OCI-LY7 (cell line): ENCODE measurements around the gene PRKRA.

Experiments
- CTCF ChIP-seq: fragments of 200-600 bp; sonication (generic); conservative IDR thresholded peaks from 2 replicates; pipeline ENCODE4 v1.5.1; 2014; ENCODE audit warnings: mild to moderate bottlenecking, antibody characterized with exemption, low read length, moderate library complexity, mixed read lengths
- EZH2phosphoT487 ChIP-seq: fragments of 200-600 bp; sonication (generic); IDR thresholded peaks from 2 replicates; pipeline ENCODE4 v1.6.1; 2018; ENCODE audit warnings: low read depth, borderline replicate concordance, mild to moderate bottlenecking, mixed run types, antibody characterized with exemption, low read length, moderate library complexity, mixed read lengths

- TF ChIP-seq EZH2phosphoT487 = no peak
- TF ChIP-seq CTCF = no peak
Observed at GRCh38 chr2:178394859-178395258, 56.1 kb downstream of the PRKRA start.
